ENCODE measurements around the gene ZNF599.
"Not testable (repeated sequence)": the region's sequence is repeated elsewhere in the genome, so short reads cannot be mapped to it uniquely, and the experiment has no call there.

Gene ZNF599

DNA sequence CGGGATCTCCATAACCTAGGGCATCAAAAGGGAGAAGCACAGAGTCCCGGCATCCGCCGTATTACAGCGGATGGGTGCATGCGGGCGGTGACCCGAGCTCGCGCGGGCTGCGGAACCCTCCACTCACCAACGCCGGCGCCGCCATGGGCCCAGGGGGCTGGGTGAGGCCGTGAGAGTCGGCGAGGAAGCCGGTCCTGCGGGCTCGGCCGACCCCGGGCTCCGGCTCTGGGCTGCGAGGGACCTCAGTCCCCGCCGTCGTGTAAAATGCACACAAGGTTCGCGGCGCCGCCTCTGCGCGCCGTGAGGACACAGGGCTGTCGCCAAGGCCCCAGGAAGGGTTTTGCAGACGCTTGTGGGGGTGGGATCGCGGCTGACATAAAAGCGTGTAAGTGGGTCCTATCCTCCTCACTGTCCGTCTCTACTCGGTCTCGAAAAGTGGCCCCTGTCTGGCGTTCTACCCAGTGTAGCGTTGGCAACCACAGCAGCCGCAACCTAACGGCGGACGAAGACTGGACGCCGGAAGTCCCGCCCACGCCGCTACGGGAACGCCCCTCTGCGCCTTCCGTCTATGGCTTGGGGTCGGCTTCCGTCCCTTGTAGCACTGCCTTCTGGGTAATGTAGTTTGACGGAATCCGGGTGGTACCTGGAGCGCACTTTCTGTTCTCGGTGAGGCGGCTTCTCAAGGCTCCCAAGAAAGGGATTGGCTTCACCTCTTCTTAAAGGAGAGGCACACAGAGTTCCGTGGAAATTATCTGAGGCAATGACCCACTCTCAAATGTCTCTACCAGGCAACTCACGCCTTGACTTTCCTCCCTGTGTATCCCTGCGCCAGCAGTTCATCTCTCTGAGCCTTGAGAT lies at the start of gene ZNF599:
Gene ZNF599 (minus strand): TSS at position 519 of the 858 bp plus-strand sequence. CDS start 374 bp downstream, at position 145.
- no peak for TF ChIP-seq CTCF (conservative IDR thresholded peaks at IDR 0.05; ENCODE audit: low read length)
- peak within 1 kb of the TSS; percentile 88 for H3K4me3 ChIP-seq (ENCODE audit: low read length)
- DNase-seq (ENCODE audit: low read depth): peak; percentile 84

- no peak for DNase-seq (ENCODE audit: low read depth)
- no peak overlapping the region for H3K4me3 ChIP-seq (ENCODE audit: low read length)
- TF ChIP-seq CTCF (conservative IDR thresholded peaks at IDR 0.05; ENCODE audit: low read length): no peak
Observed at GRCh38 chr19:34818270-34818669, 45.3 kb upstream of the ZNF599 start.

DNA sequence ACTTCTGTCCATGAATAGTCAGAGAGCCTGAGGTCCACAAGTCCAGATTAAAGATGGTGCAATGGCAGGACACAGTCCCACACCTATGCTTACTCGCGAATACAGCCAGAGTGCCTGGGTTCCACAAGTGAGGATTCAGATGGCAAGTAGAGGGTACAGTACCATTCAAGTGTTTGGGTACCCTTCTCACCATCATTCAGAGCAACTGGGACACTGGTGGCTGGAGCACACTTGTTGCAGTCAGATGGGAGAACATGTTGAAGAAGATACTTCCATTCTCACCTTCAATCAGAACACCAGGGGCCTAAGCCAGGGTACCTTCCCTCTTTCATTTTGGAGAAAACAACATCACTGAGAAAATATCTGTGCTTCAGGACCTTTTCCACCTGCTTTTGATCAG lies 43.7 kb upstream of the ZNF599 start:
- no peak for DNase-seq (ENCODE audit: low read depth)
- no peak overlapping the region for H3K4me3 ChIP-seq (ENCODE audit: low read length)
- TF ChIP-seq CTCF (conservative IDR thresholded peaks at IDR 0.05; ENCODE audit: low read length): no peak

GRCh38 chr19:34808566-34808965 lies 35.6 kb upstream of the ZNF599 start:
- peak; percentile 68 for DNase-seq (ENCODE audit: low read depth)
- no peak for TF ChIP-seq CTCF (conservative IDR thresholded peaks at IDR 0.05; ENCODE audit: low read length)
- H3K4me3 ChIP-seq (ENCODE audit: low read length): no peak overlapping the region

- no peak for DNase-seq (ENCODE audit: low read depth)
- no peak overlapping the region for H3K4me3 ChIP-seq (ENCODE audit: low read length)
- TF ChIP-seq CTCF (conservative IDR thresholded peaks at IDR 0.05; ENCODE audit: low read length): no peak
Observed at GRCh38 chr19:34806976-34807860, 34.2 kb upstream of the ZNF599 start.

GRCh38 chr19:34804115-34804514 lies 31.1 kb upstream of the ZNF599 start:
- TF ChIP-seq CTCF (conservative IDR thresholded peaks at IDR 0.05; ENCODE audit: low read length): no peak
- no peak for DNase-seq (ENCODE audit: low read depth)
- H3K4me3 ChIP-seq (ENCODE audit: low read length): no peak overlapping the region

DNA sequence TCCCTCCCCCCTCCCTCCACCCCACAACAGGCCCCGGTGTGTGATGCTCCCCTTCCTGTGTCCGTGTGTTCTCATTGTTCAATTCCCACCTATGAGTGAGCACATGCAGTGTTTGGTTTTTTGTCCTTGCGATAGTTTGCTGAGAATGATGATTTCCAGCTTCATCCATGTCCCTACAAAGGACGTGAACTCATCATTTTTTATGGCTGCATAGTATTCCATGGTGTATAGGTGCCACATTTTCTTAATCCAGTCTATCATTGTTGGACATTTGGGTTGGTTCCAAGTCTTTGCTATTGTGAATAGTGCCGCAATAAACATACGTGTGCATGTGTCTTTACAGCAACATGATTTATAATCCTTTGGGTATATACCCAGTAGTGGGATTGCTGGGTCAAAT lies 23.9 kb upstream of the ZNF599 start:
- H3K4me3 ChIP-seq (ENCODE audit: low read length); DNase-seq (ENCODE audit: low read depth): not testable (repeated sequence)

Measured in AG10803 (cell line).